Transverse colon (tissue), 4 donors: ENCODE results near the gene RAD9B.

Experiments used
- CTCF ChIP-seq, 5 experiments: fragments of 200-600 bp in 3 of 5; fragments of 450-650 bp in 2 of 5; sonication (generic) in 3 of 5; IDR thresholded peaks; 1 replicate in 2 of 5; 2 replicates in 3 of 5; pipeline ENCODE4 v1.5.1; 2016 to 2017; ENCODE audit warnings: antibody characterized with exemption in 5 of 5, inconsistent platforms in 3 of 5, mild to moderate bottlenecking in 2 of 5, moderate library complexity in 1 of 5
- EP300 ChIP-seq: sonication (generic); formaldehyde crosslinking; IDR thresholded peaks from one replicate; pipeline ENCODE4 v1.6.1; 2017; ENCODE audit warnings: antibody characterized with exemption, low read depth
- POLR2A ChIP-seq: fragments of 450-650 bp; IDR thresholded peaks from one replicate; pipeline ENCODE4 v1.6.1; 2016; ENCODE audit warnings: antibody characterized with exemption, mild to moderate bottlenecking, moderate library complexity
- POLR2AphosphoS5 ChIP-seq, 3 donors: sonication (generic); formaldehyde crosslinking; IDR thresholded peaks; one replicate each; pipeline ENCODE4 v1.6.1; 2016; ENCODE audit warnings: antibody characterized with exemption in 3 of 3

GRCh38 chr12:110465024-110465423 is 37.1 kb upstream of the RAD9B start:
- TF ChIP-seq POLR2A (no peak), CTCF (IDR thresholded peaks at IDR 0.05) (no peak), POLR2AphosphoS5 (IDR thresholded peaks at IDR 0.05) (no peak), EP300 (no peak)
